ENCODE measurements around the gene NMRK1.

DNA sequence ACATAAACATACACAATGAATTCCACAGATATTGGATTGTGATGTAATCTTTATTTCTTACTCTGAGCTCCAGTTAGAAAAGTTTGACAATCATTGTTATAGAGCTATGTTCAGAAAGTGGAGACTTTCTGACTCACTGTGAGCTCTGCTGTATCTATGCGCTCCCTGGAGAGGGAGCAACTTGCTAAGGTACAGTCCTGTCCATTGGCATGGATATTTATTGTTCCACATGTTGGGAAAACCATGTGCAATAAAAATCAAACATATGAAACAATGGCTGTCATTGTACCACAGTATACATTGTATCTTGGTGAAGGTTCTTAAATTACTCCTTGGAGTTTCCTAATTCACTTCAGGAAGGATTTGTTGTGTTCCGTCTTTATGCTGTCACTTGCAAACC lies 26.8 kb downstream of the NMRK1 start:
- TF ChIP-seq, protein P1, sequence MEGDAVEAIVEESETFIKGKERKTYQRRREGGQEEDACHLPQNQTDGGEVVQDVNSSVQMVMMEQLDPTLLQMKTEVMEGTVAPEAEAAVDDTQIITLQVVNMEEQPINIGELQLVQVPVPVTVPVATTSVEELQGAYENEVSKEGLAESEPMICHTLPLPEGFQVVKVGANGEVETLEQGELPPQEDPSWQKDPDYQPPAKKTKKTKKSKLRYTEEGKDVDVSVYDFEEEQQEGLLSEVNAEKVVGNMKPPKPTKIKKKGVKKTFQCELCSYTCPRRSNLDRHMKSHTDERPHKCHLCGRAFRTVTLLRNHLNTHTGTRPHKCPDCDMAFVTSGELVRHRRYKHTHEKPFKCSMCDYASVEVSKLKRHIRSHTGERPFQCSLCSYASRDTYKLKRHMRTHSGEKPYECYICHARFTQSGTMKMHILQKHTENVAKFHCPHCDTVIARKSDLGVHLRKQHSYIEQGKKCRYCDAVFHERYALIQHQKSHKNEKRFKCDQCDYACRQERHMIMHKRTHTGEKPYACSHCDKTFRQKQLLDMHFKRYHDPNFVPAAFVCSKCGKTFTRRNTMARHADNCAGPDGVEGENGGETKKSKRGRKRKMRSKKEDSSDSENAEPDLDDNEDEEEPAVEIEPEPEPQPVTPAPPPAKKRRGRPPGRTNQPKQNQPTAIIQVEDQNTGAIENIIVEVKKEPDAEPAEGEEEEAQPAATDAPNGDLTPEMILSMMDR (IDR thresholded peaks at IDR 0.05): no peak
- no peak for TF ChIP-seq EZH2phosphoT487 (IDR thresholded peaks at IDR 0.05)
- TF ChIP-seq EZH2 (IDR thresholded peaks at IDR 0.05): no peak
